LNCAP (cell line): Measurements from ENCODE around the gene GNPNAT1.

ENCODE experiments used
- TF ChIP-seq, protein P1 (sequence below): fragments of 450-650 bp; IDR thresholded peaks from 2 replicates; pipeline ENCODE4 v1.5.1; 2017; ENCODE audit warnings: mild to moderate bottlenecking

Gene GNPNAT1

DNA sequence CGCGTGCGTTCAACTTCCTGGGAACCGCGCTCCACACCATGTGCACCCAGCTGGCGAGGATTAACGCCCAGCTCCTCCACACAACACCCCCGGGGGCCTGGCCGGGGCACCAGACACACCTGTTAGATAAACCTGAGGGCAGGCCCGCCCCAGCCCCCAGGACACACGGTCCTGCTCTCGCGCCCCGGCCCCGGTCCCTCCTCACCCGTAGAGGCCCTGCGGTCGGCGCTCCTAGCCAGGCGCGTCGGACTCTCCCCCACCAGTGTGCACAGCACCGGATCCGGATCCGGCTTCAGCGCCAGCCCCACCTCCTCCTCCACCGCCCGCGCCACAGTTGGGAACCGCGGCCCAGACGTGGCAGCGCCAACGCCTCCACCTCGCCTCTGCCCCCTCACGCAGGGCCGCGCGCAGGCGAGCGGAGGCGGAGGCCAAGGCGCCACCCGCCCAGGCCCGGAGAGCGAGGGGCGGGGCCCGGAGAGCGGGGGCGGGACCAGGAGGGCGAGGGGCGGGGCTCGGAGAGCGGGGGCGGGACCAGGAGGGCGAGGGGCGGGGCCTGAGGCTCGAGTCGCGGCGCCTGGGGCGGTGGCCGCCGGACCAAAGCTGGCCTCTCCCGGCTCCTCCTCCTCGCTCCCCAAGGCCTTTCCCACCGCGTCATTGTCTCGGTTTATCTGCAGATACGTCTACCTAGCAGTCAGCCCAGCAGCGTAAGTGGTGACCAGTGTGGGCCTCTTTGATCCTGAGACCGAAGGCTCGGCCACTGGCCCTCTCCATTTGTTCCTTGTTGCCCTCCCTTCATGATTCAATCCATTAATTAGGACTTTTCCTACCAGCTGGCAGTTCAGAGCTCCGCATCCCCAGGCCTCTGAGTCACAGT, at the start of gene GNPNAT1:
GNPNAT1 (minus strand) TSS at position 385 of the 874 bp plus-strand sequence. CDS start 6,957 bp downstream, outside the sequence.
- TF ChIP-seq, protein P1, sequence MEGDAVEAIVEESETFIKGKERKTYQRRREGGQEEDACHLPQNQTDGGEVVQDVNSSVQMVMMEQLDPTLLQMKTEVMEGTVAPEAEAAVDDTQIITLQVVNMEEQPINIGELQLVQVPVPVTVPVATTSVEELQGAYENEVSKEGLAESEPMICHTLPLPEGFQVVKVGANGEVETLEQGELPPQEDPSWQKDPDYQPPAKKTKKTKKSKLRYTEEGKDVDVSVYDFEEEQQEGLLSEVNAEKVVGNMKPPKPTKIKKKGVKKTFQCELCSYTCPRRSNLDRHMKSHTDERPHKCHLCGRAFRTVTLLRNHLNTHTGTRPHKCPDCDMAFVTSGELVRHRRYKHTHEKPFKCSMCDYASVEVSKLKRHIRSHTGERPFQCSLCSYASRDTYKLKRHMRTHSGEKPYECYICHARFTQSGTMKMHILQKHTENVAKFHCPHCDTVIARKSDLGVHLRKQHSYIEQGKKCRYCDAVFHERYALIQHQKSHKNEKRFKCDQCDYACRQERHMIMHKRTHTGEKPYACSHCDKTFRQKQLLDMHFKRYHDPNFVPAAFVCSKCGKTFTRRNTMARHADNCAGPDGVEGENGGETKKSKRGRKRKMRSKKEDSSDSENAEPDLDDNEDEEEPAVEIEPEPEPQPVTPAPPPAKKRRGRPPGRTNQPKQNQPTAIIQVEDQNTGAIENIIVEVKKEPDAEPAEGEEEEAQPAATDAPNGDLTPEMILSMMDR, result no peak

DNA sequence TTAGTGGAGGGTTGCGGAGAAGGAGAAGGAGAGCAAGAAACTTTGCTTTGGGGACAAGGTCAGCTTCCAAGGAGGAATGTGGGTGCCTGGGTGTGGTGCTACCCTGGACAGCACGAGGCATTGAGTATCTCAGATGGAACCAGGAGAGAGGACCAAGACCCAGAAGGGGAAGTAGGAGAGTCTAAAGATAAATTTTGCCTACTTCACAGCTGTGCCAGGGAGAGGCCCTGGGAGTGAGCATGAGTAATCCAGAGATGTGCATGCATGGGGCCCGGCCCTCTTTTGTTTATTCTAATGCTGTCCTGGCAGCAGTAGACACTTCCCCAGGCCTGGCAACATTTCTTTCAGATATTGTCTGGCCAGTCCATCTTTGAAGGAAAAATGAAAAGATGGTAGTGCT, 49.5 kb upstream of the GNPNAT1 start:
- TF ChIP-seq, protein P1, result no peak

DNA sequence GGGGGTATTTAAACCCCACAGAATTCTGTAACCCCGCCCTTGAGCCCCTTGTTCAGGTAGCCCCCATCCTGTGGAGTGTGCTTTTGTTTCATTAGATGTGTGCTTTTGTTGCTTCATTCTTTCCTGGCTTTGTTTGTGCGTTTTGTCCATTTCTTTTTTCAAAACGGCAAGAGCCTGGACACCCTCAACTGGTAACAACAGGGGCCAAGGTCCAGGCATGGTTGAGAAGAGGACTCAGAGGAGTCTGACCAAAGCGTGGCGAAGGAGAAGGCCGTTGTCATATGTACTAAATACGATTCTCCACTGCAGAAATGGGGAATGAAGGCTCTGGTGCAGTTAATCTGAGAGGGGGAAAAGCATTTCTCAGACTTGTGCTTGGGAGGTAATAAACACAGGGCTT, 46.0 kb upstream of the GNPNAT1 start:
- TF ChIP-seq, protein P1, result no peak

DNA sequence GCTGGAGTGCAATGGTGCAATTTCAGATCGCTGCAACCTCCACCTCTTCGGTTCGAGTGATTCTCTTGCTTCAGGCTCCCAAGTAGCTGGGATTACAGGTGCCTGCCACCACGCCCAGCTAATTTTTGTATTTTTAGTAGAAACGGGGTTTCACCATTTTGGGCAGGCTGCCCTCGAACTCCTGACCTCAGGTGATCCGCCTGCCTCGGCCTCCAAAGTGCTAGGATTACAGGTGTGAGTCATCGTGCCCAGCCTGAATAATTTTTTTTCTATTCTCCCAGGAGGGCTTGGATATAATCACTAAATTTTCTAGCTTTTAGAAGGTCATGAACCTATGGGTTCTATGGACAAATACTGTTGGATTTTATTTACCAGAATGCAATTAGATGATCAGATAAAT, 44.7 kb upstream of the GNPNAT1 start:
- TF ChIP-seq, protein P1, result no peak

DNA sequence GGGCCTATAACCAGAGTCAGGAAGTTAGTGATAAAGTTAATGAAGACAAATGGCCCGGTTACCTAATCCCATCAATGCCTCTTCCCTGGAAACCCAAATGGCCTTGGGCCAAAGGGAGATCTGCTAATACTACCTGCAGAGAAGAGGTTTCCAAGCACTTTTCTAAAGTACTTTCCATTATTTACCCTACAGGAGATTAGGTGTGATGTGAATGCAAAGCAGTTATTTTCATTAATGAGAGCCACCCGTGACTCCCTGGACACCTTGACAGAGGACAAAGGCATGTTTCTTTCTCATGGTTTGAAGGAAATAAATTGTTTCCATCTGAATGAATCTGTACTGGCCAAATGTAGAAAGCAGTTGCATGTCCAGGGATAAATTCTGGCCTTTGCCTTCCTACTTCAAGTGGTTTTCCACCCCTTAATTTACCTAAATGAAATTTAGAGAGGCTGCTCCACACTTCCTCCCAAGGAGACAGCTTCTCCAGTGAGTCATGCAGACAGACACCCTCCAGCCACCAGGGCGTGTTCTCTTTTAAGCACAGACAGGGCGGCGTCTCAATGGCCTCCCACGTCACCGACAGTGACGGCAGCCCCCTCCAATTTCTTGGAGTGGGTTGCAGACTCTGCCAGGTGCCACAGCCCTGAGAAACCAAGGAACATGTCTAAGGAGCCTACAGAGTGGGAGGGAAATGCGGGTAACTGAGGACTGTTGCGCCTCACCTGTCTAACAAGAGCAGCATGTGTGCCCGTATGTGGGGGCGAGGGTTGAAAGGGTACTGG, 43.9 kb upstream of the GNPNAT1 start:
- TF ChIP-seq, protein P1, result no peak

DNA sequence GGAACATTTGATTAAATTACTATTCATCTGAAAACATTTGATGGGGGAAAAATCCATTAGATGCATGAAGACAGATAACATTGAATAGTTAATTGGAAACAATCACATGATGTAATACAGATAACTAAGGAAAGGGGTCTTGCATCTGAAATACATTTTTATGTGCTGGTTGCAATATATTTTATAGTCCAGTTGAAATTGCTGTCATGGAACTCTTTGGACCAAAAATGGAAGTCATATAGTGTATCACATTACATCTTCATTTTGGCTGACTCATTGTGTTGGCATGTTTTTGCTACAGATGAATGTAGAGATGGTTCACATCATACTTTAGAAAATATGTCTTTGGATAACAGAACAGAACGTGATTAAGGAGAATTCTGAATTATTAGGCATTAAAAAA, 43.0 kb upstream of the GNPNAT1 start:
- TF ChIP-seq, protein P1, result no peak

DNA sequence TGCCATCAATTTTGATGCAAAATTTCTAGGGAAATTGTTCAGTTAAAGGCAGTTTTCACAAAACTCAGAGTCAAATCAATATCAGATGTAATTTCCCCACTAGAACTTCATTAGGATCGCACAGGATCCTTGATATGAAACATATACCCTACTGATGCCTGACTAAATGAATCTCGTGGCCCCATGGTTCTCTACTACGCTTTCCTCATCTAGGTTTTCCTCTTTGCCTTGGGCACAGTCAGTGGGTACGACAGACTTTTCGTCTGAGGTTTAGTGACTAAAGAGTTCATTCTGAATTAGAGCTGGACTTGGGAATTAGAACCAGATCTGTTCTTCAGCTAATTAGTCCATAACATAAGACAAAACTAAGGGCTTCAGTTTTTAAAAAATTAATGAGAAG, 42.5 kb upstream of the GNPNAT1 start:
- TF ChIP-seq, protein P1, result no peak
